ENCODE data around the gene BCKDHA. TPM values are rescaled to one million over a fixed set of nuclear protein-coding genes. Genes with fewer than 3 reads are reported as not detected.

The BCKDHA gene
- total RNA-seq, 1 experiment from 2014 or later, result 19.4 TPM

- no peaks in the 10 kb centered on the region for H3K27me3 Mint-ChIP-seq (ENCODE audit: insufficient read depth, unreplicated experiment)
- Histone ChIP-seq H3K36me3 (ENCODE audit: control insufficient read depth, insufficient read depth, low read length) (0 out of 2 replicates have a peak, but pooled peaks cover 1% of the 10 kb centered on the region), H3K27me3 (replicated peaks; ENCODE audit: control insufficient read depth, insufficient read depth, low read length) (no peaks in the 10 kb centered on the region), H3K4me3 (ENCODE audit: low read depth, low read length) (no peak overlapping the region), H3K9me3 (no peaks in the 10 kb centered on the region), H3K4me1 (no peaks in the 10 kb centered on the region)
- ChIA-PET CTCF (interaction anchor here (0.9 kb wide), 1 partner anchor 68 kb away, joined by 3 read pairs; no protein-coding TSS in a partner anchor), POLR2A (interaction anchor here (0.5 to 1.1 kb wide), 2 partner anchors 19 to 103 kb away, joined by 5 to 8 read pairs; no protein-coding TSS in a partner anchor)
- peaks cover 23% of the 10 kb centered on the region for H3K36me3 Mint-ChIP-seq (ENCODE audit: insufficient read depth, unreplicated experiment)
- no peak overlapping the region for H3K4me3 Mint-ChIP-seq (ENCODE audit: unreplicated experiment)
- BruUV-seq (replicated peaks), result no TSS peak
- no peak overlapping the region for H3K27ac Mint-ChIP-seq (ENCODE audit: unreplicated experiment)
- no peak for DNase-seq
- no peak for TF ChIP-seq CTCF (IDR thresholded peaks at IDR 0.05; ENCODE audit: insufficient read depth in 1 of 2, low read depth in 1 of 2, low read length in 1 of 2, severe bottlenecking in 1 of 2, unreplicated experiment in 1 of 2)
- H3K4me1 Mint-ChIP-seq (ENCODE audit: low read depth, unreplicated experiment), result no peaks in the 10 kb centered on the region
- no peaks in the 10 kb centered on the region for H3K9me3 Mint-ChIP-seq (ENCODE audit: unreplicated experiment)
- intact Hi-C loops (cut with micrococcal nuclease; ENCODE audit: unreplicated experiment), result no loop called here
Measured at GRCh38 chr19:41420101-41420880, 22.7 kb downstream of the BCKDHA start.

- no peaks in the 10 kb centered on the region for H3K9me3 ChIP-seq
- no peaks in the 10 kb centered on the region for H3K27me3 Mint-ChIP-seq (ENCODE audit: insufficient read depth, unreplicated experiment)
- no TSS peak for BruUV-seq (replicated peaks)
- TF ChIP-seq CTCF (IDR thresholded peaks at IDR 0.05; ENCODE audit: insufficient read depth in 1 of 2, low read depth in 1 of 2, low read length in 1 of 2, severe bottlenecking in 1 of 2, unreplicated experiment in 1 of 2), result no peak
- no peaks in the 10 kb centered on the region for H3K4me1 Mint-ChIP-seq (ENCODE audit: low read depth, unreplicated experiment)
- peaks cover 20% of the 10 kb centered on the region for H3K36me3 Mint-ChIP-seq (ENCODE audit: insufficient read depth, unreplicated experiment)
- CTCF ChIA-PET, result interaction anchor here (0.9 kb wide), 1 partner anchor 69 kb away, joined by 3 read pairs; no protein-coding TSS in a partner anchor
- intact Hi-C loops (cut with micrococcal nuclease; ENCODE audit: unreplicated experiment), result no loop called here
- POLR2A ChIA-PET, result interaction anchor here (1.0 to 1.1 kb wide), 2 partner anchors 12 to 18 kb away, joined by 3 to 8 read pairs; no protein-coding TSS in a partner anchor
- H3K4me3 Mint-ChIP-seq (ENCODE audit: unreplicated experiment), result no peak overlapping the region
- no peak for DNase-seq
- H3K9me3 Mint-ChIP-seq (ENCODE audit: unreplicated experiment), result no peaks in the 10 kb centered on the region
- H3K4me1 ChIP-seq, result no peaks in the 10 kb centered on the region
- no peak overlapping the region for H3K4me3 ChIP-seq (ENCODE audit: low read depth, low read length)
- H3K36me3 ChIP-seq (ENCODE audit: control insufficient read depth, insufficient read depth, low read length), result peaks cover 1% of the 10 kb centered on the region
- H3K27me3 ChIP-seq (replicated peaks; ENCODE audit: control insufficient read depth, insufficient read depth, low read length), result no peaks in the 10 kb centered on the region
- H3K27ac Mint-ChIP-seq (ENCODE audit: unreplicated experiment), result no peak overlapping the region
Measured at GRCh38 chr19:41421314-41421713, 23.7 kb downstream of the BCKDHA start.

GRCh38 chr19:41421973-41422372 is 24.4 kb downstream of the BCKDHA start:
- H3K4me1 ChIP-seq, result 0 out of 2 replicates have a peak, but pooled peaks cover 6% of the 10 kb centered on the region
- no peak for DNase-seq
- peaks cover 1% of the 10 kb centered on the region for H3K36me3 ChIP-seq (ENCODE audit: control insufficient read depth, insufficient read depth, low read length)
- no peaks in the 10 kb centered on the region for H3K27me3 ChIP-seq (replicated peaks; ENCODE audit: control insufficient read depth, insufficient read depth, low read length)
- Mint-ChIP-seq H3K36me3 (ENCODE audit: insufficient read depth, unreplicated experiment) (peaks cover 27% of the 10 kb centered on the region), H3K4me1 (ENCODE audit: low read depth, unreplicated experiment) (peaks cover 4% of the 10 kb centered on the region), H3K27ac (ENCODE audit: unreplicated experiment) (no peak overlapping the region), H3K27me3 (ENCODE audit: insufficient read depth, unreplicated experiment) (no peaks in the 10 kb centered on the region), H3K9me3 (ENCODE audit: unreplicated experiment) (no peaks in the 10 kb centered on the region), H3K4me3 (ENCODE audit: unreplicated experiment) (no peak overlapping the region)
- no TSS peak for BruUV-seq (replicated peaks)
- TF ChIP-seq CTCF (IDR thresholded peaks at IDR 0.05; ENCODE audit: insufficient read depth in 1 of 2, low read depth in 1 of 2, low read length in 1 of 2, severe bottlenecking in 1 of 2, unreplicated experiment in 1 of 2), result no peak
- POLR2A ChIA-PET, result no interaction called here
- no peak overlapping the region for H3K4me3 ChIP-seq (ENCODE audit: low read depth, low read length)
- CTCF ChIA-PET, result no interaction called here
- intact Hi-C loops (cut with micrococcal nuclease; ENCODE audit: unreplicated experiment), result no loop called here
- H3K9me3 ChIP-seq, result no peaks in the 10 kb centered on the region
